Uterus (tissue), 2 donors: ENCODE data around the gene PHF14.

Experiments used
- CTCF ChIP-seq, 4 experiments: fragments of 200-600 bp in 2 of 4; fragments of 450-650 bp in 2 of 4; sonication (generic) in 2 of 4; IDR thresholded peaks; one replicate each; pipeline ENCODE4 v1.5.1; 2016 to 2019; ENCODE audit warnings: antibody characterized with exemption in 4 of 4, mild to moderate bottlenecking in 2 of 4, moderate library complexity in 1 of 4
- POLR2A ChIP-seq, 2 donors: fragments of 450-650 bp; IDR thresholded peaks; one replicate each; pipeline ENCODE4 v1.6.1; 2016; ENCODE audit warnings: antibody characterized with exemption in 2 of 2, mild to moderate bottlenecking in 1 of 2, moderate library complexity in 1 of 2

GRCh38 chr7:10939237-10939910 lies 34.3 kb upstream of the PHF14 start:
- TF ChIP-seq CTCF (IDR thresholded peaks at IDR 0.05) (no peak), POLR2A (IDR thresholded peaks at IDR 0.05) (no peak)
